Neural cell (in vitro differentiated cells): ENCODE measurements around the gene PODXL2. TPM values are rescaled to one million over a fixed set of nuclear protein-coding genes. Genes with fewer than 3 reads are reported as not detected.

ENCODE experiments used
- H2AFZ ChIP-seq: fragments of 200-600, 300-800 bp; sonication (generic), shearing (Covaris generic); 2 replicates; pipeline ENCODE4 v1.6.0; 2014; ENCODE audit warnings: low read depth, mild to moderate bottlenecking, antibody characterized with exemption, low read length, moderate library complexity
- H3F3A ChIP-seq: fragments of 200-600 bp; shearing (Covaris generic); 2 replicates; pipeline ENCODE4 v1.6.1; 2016; ENCODE audit warnings: mild to moderate bottlenecking, moderate library complexity, mixed read lengths, antibody characterized with exemption, low read length; ENCODE audit not compliant: insufficient read depth, poor library complexity, severe bottlenecking
- H3K27ac ChIP-seq: fragments of 200-600, 300-800 bp; sonication (generic), shearing (Covaris generic); 2 replicates; pipeline ENCODE4 v1.5.1; 2014; ENCODE audit warnings: mild to moderate bottlenecking, low read length, moderate library complexity
- H3K27me3 ChIP-seq: fragments of 300-800, 200-600 bp; sonication (generic), shearing (Covaris generic); 2 replicates; pipeline ENCODE4 v1.6.0; 2014; ENCODE audit warnings: mild to moderate bottlenecking, low read depth, low read length, moderate library complexity; ENCODE audit not compliant: insufficient read depth
- H3K36me3 ChIP-seq: fragments of 300-800, 200-600 bp; sonication (generic), shearing (Covaris generic); 2 replicates; pipeline ENCODE4 v1.5.1; 2014; ENCODE audit warnings: mild to moderate bottlenecking, antibody characterized with exemption, low read length, moderate library complexity; ENCODE audit not compliant: insufficient read depth
- H3K4me2 ChIP-seq: fragments of 300-800, 200-600 bp; sonication (generic), shearing (Covaris generic); 2 replicates; pipeline ENCODE4 v1.6.0; 2014; ENCODE audit warnings: mild to moderate bottlenecking, low read length
- H3K4me3 ChIP-seq: fragments of 300-800, 200-600 bp; sonication (generic), shearing (Covaris generic); 2 replicates; pipeline ENCODE4 v1.5.1; 2014; ENCODE audit warnings: mild to moderate bottlenecking, low read length, moderate library complexity
- H3K79me2 ChIP-seq: fragments of 200-600 bp; shearing (Covaris generic); replicated peaks from 2 replicates; pipeline ENCODE4 v1.6.0; 2014; ENCODE audit warnings: mild to moderate bottlenecking, low read length, moderate library complexity; ENCODE audit not compliant: insufficient read depth
- H3K9ac ChIP-seq: fragments of 300-800, 200-600 bp; sonication (generic), shearing (Covaris generic); 2 replicates; pipeline ENCODE4 v1.6.1; 2016; ENCODE audit warnings: mild to moderate bottlenecking, low read length, mixed read lengths
- H3K9me2 ChIP-seq: fragments of 200-600 bp; shearing (Covaris generic); 2 replicates; pipeline ENCODE4 v1.6.1; 2016; ENCODE audit warnings: mild to moderate bottlenecking, low read length, mixed read lengths; ENCODE audit not compliant: insufficient read depth
- H3K9me3 ChIP-seq: fragments of 200-600, 300-800 bp; sonication (generic), shearing (Covaris generic); 2 replicates; pipeline ENCODE4 v1.6.1; 2016; ENCODE audit warnings: mild to moderate bottlenecking, mixed run types, low read length, moderate library complexity, mixed read lengths
- H4K20me1 ChIP-seq: fragments of 200-600 bp; shearing (Covaris generic); 2 replicates; pipeline ENCODE4 v1.6.1; 2016; ENCODE audit warnings: mild to moderate bottlenecking, mixed run types; ENCODE audit not compliant: insufficient read depth
- CTCF ChIP-seq: fragments of 450-650 bp; IDR thresholded peaks from 2 replicates; pipeline ENCODE4 v1.5.1; 2014; ENCODE audit warnings: antibody characterized with exemption, mild to moderate bottlenecking, moderate library complexity; ENCODE audit not compliant: poor library complexity, severe bottlenecking
- EP300 ChIP-seq: fragments of 450-650 bp; conservative IDR thresholded peaks from 2 replicates; pipeline ENCODE4 v1.6.1; 2014; ENCODE audit warnings: antibody characterized with exemption, mild to moderate bottlenecking, moderate library complexity; ENCODE audit not compliant: poor library complexity, severe bottlenecking
- EZH2 ChIP-seq: fragments of 200-600, 300-800 bp; shearing (Covaris generic), sonication (generic); IDR thresholded peaks from 2 replicates; pipeline ENCODE4 v1.6.1; 2014; ENCODE audit warnings: antibody characterized with exemption, low read length, borderline replicate concordance, mild to moderate bottlenecking; ENCODE audit not compliant: insufficient read depth, poor library complexity, severe bottlenecking
- MXI1 ChIP-seq: fragments of 450-650 bp; conservative IDR thresholded peaks from 2 replicates; pipeline ENCODE4 v1.6.1; 2014; ENCODE audit warnings: antibody characterized with exemption, mild to moderate bottlenecking; ENCODE audit not compliant: poor library complexity, severe bottlenecking
- POLR2AphosphoS5 ChIP-seq: IDR thresholded peaks from 2 replicates; pipeline ENCODE4 v1.6.1; 2012
- RAD21 ChIP-seq: fragments of 450-650 bp; conservative IDR thresholded peaks from 2 replicates; pipeline ENCODE4 v1.6.1; 2014; ENCODE audit warnings: antibody characterized with exemption, mild to moderate bottlenecking, moderate library complexity
- REST ChIP-seq: IDR thresholded peaks from 2 replicates; pipeline ENCODE4 v1.6.1; 2012; ENCODE audit warnings: borderline replicate concordance
- SMC3 ChIP-seq: fragments of 450-650 bp; conservative IDR thresholded peaks from 2 replicates; pipeline ENCODE4 v1.6.1; 2014; ENCODE audit warnings: antibody characterized with exemption, mild to moderate bottlenecking, moderate library complexity; ENCODE audit not compliant: poor library complexity
- TAF1 ChIP-seq: IDR thresholded peaks from 2 replicates; pipeline ENCODE4 v1.6.1; 2012; ENCODE audit warnings: low read depth
- polyA plus RNA-seq: library from polyadenylated mRNA; depleted of rRNA; stranded (reverse); fragments of >200 nt; gene quantifications from 2 replicates; pipeline ENCODE4 v1.2.3, GENCODE V29; 2014
- small RNA-seq, 3 experiments: library from RNA; depleted of rRNA; stranded (forward); fragments of <200 nt; gene quantifications; one replicate each; pipeline ENCODE3, GENCODE V24; 2012

Gene PODXL2
- polyA plus RNA-seq, 1 donor from 2014 or later, result 266 TPM

- Histone ChIP-seq H3K4me3 (peak overlapping the region; percentile 28), H3K27ac (peak overlapping the region; percentile 69)
Observed at GRCh38 chr3:127722091-127722784, 93.3 kb downstream of the PODXL2 start.

More at GRCh38 chr3:127722091-127722784, 93.3 kb downstream of the PODXL2 start:
- Histone ChIP-seq H4K20me1 (no peaks in the 10 kb centered on the region), H3K4me2 (no peak overlapping the region), H3F3A (no peaks in the 10 kb centered on the region), H3K9me3 (no peaks in the 10 kb centered on the region), H3K9me2 (no peaks in the 10 kb centered on the region), H3K27me3 (no peaks in the 10 kb centered on the region), H3K9ac (peak overlapping the region; percentile 36), H3K36me3 (no peaks in the 10 kb centered on the region), H3K79me2 (no peaks in the 10 kb centered on the region), H2AFZ (no peak overlapping the region)
- TF ChIP-seq EZH2, result no peak
- no peak for TF ChIP-seq EP300
- no peak for TF ChIP-seq CTCF
- no peak for TF ChIP-seq MXI1
- TF ChIP-seq TAF1, result no peak
- TF ChIP-seq REST, result no peak
- TF ChIP-seq SMC3, result no peak
- no peak for TF ChIP-seq POLR2AphosphoS5
- no peak for TF ChIP-seq RAD21

Small RNA genes lying within 50 kb of the gene (small RNA-seq; reads per million reads assigned to genes)
- 0 to 0.35 (median 0) reads per million in 3 experiments for gene MIR7976

Other genes with a start within 250 kb of the PODXL2 start
- gene TPRA1, start 38.5 kb upstream of the PODXL2 start, polyA plus RNA-seq, result 26.5 and 37.9 TPM in 2 replicates
- 13.7 and 16.1 TPM in 2 replicates for gene MCM2, start 30.8 kb upstream of the PODXL2 start, polyA plus RNA-seq
- gene ABTB1, start 43.8 kb downstream of the PODXL2 start, polyA plus RNA-seq, result 2.0 and 4.3 TPM in 2 replicates
- gene MGLL, start 193.3 kb downstream of the PODXL2 start, polyA plus RNA-seq, result 2.0 and 3.7 TPM in 2 replicates